Inflammatory macrophage treated with lipopolysaccharide for 1 hour (primary cell): ENCODE measurements around the gene ADAM15.

Experiments
- DNase-seq, 2 donors: peaks; one replicate each; pipeline ENCODE4 v3.0.0-alpha.2; 2020 to 2022

The ADAM15 gene, protein sequence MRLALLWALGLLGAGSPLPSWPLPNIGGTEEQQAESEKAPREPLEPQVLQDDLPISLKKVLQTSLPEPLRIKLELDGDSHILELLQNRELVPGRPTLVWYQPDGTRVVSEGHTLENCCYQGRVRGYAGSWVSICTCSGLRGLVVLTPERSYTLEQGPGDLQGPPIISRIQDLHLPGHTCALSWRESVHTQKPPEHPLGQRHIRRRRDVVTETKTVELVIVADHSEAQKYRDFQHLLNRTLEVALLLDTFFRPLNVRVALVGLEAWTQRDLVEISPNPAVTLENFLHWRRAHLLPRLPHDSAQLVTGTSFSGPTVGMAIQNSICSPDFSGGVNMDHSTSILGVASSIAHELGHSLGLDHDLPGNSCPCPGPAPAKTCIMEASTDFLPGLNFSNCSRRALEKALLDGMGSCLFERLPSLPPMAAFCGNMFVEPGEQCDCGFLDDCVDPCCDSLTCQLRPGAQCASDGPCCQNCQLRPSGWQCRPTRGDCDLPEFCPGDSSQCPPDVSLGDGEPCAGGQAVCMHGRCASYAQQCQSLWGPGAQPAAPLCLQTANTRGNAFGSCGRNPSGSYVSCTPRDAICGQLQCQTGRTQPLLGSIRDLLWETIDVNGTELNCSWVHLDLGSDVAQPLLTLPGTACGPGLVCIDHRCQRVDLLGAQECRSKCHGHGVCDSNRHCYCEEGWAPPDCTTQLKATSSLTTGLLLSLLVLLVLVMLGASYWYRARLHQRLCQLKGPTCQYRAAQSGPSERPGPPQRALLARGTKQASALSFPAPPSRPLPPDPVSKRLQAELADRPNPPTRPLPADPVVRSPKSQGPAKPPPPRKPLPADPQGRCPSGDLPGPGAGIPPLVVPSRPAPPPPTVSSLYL

GRCh38 chr1:155050560-155051341 lies at the start of gene ADAM15:
TSS of gene ADAM15 (plus strand) at chr1:155051316. CDS start at chr1:155051387, 71 bp downstream.
- DNase-seq, result peak; percentile 80 to 96

DNA sequence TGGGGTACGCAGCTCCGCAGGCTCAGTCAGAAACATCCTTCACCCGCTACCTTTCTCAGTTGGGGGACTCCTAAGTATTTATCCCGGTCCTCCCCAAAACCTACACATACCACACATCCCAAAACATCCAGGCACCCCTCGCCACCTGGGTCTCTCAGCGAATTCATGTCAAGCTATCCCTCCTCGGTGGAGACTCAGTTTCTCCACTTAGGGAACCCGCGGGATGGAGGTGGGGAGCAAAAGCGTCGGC lies 49.8 kb upstream of the ADAM15 start:
- no peak for DNase-seq

GRCh38 chr1:155001675-155002463 lies 49.2 kb upstream of the ADAM15 start:
- peak; percentile 98 to 99 for DNase-seq

DNA sequence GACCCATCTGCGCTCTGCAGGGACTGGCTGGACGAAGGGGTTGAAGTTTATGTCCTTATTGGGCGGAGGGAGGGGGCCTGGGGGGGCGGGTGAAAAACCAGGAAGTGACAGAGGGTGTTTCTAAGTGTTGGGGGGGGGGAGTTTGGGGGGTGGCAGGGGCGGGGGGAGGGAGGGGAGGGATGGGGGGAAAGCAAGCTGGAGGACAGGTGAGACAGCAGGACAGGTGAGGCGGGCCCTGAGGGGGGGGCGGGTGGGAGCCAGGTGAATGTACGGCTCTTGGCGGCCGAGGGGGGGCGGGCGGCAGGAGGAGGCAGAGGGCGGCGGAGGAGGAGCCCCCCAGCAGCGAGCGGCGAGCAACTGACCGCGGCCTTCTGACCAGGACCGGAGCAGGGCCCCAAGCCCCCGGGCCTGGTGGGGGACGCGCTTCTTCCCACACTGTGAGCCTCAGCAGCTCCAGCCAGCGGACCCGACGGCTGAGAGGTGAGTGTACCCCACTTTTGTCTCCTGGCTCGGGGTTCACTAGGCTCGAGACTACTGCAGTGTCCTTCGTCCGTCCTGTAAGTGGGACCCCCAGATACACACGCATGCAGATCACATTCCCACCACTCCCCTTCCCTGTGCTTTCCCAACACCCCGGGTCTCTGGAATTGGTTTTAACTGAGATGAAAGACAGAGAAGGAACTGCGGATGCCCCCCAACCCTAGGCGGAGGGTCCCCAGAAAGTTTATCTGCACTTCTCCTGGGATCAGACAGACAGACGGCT lies 48.5 kb upstream of the ADAM15 start, which contains the start of gene ZBTB7B:
Gene ZBTB7B (plus strand): TSS at position 339 of the 763 bp plus-strand sequence. CDS start 11,859 bp downstream, outside the sequence.
- no peak for DNase-seq

DNA sequence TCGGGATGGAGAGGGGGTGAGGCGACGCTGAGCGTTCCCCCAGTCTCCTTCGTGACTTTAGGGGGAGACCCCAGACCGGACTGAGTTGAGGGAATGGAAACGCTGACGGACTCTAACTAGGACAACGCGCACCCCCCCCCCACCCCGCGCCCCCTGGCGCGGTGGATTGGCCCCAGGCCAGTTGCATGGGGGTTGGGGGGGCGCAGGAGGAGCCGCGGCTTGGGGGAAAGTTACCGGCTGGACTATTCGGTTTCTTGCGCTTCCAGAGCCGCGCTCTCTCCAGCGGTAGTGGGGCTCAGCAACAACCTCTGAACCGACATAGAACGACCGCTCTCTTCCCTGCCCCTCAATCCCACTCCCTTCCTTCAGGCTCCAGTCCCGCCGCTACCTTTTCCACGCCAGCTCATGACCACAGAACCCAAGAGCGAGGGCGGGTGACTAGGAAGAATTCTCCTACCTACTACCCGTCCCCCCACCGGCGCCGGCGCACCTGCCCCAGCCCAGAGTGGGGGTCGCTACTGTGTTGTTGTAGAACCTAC lies 47.8 kb upstream of the ADAM15 start:
- DNase-seq, result no peak

GRCh38 chr1:155003766-155004351 lies 47.3 kb upstream of the ADAM15 start:
- no peak for DNase-seq

GRCh38 chr1:155004352-155005075 lies 46.6 kb upstream of the ADAM15 start:
- DNase-seq, result no peak

- DNase-seq, result no peak
Measured at GRCh38 chr1:155005076-155006011, 45.8 kb upstream of the ADAM15 start.

DNA sequence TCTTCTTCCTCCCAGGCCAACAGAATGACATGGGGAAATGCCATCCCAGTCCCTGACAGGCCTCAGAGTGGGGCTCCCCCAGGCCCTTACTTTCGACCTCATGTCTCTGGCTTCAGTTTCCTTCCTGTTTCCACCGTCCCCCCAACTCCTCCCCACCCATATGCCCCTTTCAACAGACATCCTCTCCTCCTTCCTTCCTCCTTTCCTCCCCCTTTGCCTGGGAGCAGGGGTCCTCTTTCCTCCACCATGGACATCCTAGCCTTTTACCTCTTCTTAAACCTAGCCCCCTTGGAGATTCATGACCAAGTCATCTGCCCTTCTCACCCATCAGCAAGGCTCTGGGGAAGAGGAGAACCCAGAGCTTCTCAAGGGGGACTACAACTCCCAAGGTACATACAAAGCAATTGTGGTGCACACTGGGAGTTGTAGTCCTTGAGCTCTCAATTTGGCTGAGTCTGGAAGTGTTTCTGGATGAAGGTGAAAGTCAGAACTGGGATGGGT lies 44.5 kb upstream of the ADAM15 start:
- peak; percentile 68 to 72 for DNase-seq

- no peak for DNase-seq
Measured at GRCh38 chr1:155007251-155007828, 43.8 kb upstream of the ADAM15 start.

DNA sequence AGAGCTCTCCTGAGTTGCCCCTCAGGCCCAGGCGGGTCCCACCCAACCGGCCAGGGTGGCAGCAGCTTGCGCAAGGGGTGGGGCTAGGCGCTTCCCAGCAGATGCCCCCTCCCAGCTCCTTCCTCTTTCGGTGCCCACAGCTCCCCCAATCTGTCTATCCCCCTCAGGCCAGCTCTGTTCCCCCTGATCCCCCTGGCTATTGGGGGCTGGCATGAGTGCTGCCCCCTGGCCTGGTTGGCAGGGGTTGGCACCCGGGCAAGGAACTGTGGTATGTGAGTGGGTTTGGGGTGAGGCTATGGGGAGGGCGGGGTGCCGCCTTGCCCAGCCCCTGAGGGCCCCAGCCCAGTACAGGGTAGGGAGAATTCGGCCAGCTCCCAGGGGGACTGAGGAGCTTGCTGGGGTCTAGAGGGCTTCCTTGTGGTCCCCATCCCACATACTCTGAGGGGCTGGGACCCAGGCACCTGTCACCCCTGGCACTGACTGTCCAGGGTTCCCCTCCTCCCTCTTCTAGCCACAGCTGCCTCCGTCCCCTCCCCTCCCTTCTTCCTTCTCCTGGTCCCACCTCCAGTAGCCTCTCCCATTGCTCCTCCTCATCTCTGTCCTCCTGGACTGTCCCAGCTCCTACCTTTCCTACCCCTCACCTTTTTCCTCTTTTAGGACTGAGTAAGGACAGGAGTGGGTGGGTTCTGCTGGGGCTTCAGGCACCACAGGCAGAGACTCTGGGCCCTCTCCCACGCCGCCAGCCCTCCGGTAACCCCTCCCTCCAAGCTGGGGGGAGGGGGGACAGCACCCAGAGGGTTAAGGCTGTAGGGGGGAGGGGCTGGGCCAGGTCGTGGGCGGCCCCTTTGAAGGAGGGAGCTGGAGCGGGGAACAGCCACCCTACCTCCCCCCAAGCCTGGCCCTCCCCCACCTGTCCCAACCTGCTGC lies 42.8 kb upstream of the ADAM15 start:
- DNase-seq, result no peak

GRCh38 chr1:155009221-155009711 lies 41.9 kb upstream of the ADAM15 start:
- DNase-seq, result no peak

GRCh38 chr1:155009742-155010141 lies 41.4 kb upstream of the ADAM15 start:
- no peak for DNase-seq

DNA sequence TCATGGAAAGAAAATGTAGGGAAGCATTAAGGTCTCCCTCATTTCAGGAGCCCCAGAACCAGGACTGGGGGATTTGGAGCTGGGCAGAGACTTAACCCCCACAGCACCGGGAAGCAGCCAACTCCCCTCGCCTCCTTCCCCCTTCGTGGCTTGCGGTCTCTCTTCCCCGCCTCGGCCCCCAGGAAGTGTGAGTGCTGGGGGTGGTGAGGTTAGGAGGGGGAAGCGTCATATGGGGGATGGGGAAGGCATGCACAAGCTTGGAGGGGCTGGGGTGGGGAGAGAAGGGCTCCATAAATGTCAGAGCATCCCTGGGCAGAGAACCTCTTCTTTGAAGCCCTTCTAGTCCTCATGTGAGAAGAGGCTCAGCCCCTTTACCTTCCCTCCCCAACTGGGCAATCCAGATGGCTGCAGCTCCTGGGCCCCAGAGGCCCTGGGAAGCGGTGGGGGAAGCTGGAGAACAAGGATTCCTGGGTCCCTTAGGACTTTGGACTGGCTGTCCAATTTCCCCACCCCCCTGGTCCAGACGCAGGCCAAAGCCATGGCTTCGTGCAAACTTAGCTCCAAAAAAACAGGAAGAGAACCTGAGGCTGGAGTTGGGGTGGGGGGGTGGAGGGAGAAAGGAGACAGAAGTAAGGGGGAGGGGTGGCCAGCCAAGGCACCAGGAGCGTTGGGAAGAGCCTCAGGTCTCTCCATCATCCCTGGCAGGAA lies 40.8 kb upstream of the ADAM15 start:
- no peak for DNase-seq

DNA sequence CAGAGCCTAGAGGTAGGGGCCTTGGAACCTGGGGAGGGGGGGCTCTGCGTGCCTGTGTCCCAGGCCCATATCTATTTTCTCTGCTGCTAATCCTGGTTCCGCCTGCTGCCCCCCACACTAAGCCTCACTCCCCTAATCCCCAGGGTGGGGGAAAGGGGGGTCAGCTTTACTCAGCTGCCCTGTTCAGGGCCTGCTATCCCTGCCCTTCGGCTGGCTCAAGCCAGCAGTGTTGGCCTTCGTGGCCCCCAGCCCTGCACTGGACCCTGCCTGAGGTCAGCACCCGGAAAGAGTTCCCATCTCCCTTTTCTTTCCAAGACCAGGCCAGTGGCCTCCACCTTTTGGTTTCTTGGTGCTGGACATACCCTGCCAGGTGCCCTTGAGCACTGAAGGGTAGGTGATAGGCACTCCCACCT lies 40.1 kb upstream of the ADAM15 start:
- DNase-seq, result no peak

DNA sequence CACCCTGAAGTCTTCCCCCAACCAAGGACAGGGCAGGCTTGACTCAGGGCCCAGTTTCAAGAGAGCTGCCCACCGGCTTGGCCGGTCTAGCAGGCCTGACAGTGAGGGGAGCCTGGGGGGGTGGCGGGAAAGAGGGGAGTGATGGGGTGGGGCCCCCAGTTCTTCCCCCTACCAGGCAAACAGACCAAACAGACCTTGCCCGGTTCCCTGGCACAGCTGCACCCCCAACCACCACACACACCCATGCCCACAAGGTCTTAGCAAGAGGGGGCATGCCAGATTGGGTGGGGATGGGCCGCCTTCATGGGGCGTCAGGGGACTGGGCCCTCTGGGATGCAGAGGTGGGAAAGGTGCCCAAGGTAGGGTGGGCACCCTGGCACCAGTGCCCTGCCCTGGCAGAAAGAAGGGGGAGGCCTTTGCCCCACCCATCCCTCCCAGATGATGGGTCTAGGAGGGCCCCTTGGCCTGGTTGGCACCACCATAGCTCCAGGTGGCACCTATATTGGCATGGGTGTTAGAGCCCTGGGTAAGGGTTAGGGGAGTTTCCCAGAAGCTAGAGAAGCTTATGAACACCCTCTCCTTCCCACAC lies 39.6 kb upstream of the ADAM15 start:
- DNase-seq, result no peak
